Measurements from ENCODE around the gene KBTBD13.
A peak's percentile ranks its signal among the peaks of the same experiment; 100 is the strongest.
"Not testable (repeated sequence)": the region's sequence is repeated elsewhere in the genome, so short reads cannot be mapped to it uniquely, and the experiment has no call there.

Gene KBTBD13

GRCh38 chr15:65089206-65089824 is 12.8 kb downstream of the KBTBD13 start:
- no peak for DNase-seq

- no peak for DNase-seq
Observed at GRCh38 chr15:65091946-65092770, 15.6 kb downstream of the KBTBD13 start.

- no peak for DNase-seq
Observed at GRCh38 chr15:65092911-65093792, 16.6 kb downstream of the KBTBD13 start.

- DNase-seq = not testable (repeated sequence)
Observed at GRCh38 chr15:65093793-65094170, 17.2 kb downstream of the KBTBD13 start.

GRCh38 chr15:65094294-65094995 is 17.9 kb downstream of the KBTBD13 start:
- no peak for DNase-seq

DNA sequence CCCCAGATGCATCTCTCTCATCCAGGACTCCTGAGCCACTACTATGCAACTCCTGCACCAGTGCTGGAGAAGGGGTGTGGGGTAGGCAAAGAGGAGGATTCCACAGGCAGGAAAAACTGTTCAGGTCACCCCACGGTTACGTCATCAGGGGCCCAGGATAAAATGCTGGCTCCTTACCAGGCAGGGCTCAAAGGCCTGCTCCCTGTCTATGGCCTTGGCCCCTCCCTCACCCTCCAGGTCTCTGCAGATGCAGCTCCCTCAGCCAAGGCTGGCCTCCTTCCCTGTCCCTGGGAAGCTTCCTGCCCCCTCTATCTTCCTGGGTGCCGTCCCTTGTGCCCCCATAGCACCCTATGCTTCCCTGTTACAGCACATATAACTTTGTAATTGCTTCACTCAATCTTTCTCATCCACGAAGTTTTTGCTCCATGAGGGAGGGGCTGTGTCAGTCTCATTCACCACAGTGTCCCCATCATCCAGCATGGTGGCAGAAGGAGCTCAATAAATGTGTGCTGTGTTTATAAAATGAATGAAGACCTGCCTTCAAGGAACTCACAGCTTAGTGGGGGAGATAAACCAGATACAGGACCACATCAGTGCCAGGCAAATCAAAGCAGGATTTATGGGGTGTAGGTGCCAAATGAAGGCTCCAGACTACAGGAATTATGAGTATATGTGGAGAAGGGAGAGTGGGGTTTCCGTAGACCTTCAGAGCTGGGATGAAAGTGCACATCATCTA is 18.6 kb downstream of the KBTBD13 start:
- DNase-seq = no peak

DNA sequence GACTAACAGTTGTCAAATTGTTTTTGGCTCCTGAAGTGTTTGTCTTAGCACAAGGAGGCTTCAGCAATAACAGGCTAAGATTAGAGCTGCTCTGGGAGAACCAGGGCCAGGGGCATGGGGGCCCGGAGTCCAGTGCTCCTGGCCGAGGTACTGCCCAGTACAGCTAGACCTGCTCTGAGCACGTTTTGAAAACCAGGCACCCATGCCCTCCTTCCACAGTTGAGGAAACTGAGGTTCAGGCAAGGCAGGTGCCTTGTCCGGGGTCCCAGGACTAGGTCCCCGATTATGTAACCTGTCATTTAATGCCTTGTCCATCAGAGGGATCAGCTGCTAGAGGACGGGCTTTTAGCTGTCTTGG is 19.2 kb downstream of the KBTBD13 start:
- no peak for DNase-seq

DNA sequence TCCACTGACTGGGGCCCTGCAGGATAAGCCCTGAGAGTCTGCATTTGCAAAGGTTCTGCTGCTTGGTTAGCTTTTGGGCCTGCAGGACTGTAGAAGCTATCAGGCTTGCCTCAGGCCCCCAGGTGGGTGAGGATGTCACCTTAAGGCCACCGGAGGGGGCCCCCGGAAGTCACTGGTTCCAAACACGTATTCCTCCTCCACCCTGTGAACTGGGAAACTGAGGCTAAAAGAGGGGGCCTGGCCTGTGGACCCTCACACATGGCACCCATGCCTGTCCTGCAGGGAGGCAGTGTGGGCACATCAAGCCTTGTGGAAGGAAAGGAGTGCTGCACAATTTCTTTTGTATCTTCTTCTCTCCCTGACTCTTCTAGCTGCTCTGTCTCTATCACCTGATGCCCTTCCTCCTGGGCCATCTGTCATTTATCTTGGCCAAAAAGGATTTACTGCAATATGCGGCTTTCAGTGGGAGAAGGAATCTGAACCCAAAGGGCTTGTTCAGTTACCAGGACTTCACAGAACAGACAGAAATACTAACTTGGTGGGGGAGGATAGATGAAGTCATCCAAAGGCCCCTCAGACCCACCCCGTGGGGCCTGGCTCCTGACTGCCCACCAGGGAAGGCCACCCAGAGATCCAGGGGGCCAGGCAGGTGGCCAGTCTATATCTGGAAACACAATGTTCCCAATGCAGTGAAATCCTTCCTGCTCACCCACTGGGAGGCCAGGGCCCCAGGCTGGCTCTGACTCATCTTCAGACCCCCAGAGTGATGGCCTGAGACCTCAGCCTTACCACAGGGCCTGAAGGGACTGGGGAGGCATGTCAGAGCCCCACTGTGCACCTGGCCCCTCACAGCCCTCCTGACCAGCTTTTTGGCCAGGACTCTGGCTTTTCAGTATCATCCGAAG is 20.2 kb downstream of the KBTBD13 start:
- DNase-seq = no peak

GRCh38 chr15:65097651-65098263 is 21.2 kb downstream of the KBTBD13 start:
- no peak for DNase-seq

DNA sequence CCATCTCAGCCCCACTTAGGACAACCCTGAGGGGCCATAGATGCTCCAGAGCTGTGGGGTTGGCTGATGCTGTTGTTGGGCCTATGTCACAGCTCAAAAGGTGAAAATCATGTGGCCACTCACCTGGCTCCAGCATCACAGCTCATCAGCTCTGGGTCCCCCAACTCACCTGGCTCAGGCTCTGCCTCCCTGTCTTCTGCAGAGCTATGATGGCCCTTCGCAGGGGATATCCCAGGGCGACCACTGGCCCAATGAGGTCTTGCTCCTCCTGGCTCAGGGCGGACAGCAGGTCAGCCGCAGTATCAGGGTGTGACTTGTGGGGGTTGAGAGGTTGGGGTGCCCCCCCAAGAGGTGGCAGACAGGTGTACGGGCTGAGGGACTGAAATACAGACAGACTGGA is 22.8 kb downstream of the KBTBD13 start:
- DNase-seq = no peak

- not testable (repeated sequence) for DNase-seq
Observed at GRCh38 chr15:65099801-65100200, 23.3 kb downstream of the KBTBD13 start.

GRCh38 chr15:65100442-65100841 is 23.9 kb downstream of the KBTBD13 start:
- DNase-seq = no peak

DNA sequence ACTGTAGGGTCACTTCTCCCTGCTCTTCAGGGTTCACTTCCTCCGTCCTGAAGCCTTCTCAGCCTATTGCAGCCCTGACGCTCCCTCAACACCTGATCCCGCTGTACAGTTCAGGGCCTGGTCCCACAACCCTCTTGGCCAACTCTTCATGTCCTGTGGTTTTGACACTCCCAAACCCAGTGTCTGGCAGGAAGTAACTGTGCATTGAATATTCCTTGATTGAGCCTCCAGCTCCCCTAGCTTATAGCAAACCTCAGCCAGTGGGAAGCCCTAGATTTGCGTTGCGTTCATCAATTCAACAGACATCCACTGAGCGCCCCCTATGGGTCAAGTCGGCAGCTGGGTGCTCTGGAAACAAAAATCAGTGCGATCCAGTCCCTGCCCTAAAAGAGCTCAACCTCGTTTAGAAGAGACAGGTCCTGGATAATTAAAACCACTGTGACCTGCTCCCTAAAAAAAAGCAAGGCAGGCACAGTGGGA is 24.9 kb downstream of the KBTBD13 start:
- peak; percentile 40 for DNase-seq

- DNase-seq = no peak
Observed at GRCh38 chr15:65101891-65102708, 25.6 kb downstream of the KBTBD13 start.

DNA sequence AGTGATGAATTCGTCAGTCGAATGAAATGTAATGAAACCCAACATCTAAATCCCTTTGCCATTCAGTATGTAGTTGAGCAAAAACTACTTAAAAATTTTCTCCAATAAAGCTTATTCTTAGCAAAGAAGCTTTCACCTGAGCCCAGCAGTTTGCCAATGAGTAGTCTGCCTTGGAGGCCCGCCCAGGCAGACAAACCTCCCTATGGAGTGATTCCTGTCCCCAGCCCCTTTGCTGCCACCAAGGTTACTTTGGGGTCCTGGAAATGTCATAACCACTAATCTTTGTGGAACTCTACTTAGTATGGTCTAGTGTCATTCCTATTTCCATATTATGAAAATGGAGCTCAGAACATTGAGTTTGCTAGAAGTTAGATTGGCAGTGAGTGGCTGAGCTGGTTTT is 26.4 kb downstream of the KBTBD13 start:
- no peak for DNase-seq

- DNase-seq = no peak
Observed at GRCh38 chr15:65105038-65105437, 28.5 kb downstream of the KBTBD13 start.

DNA sequence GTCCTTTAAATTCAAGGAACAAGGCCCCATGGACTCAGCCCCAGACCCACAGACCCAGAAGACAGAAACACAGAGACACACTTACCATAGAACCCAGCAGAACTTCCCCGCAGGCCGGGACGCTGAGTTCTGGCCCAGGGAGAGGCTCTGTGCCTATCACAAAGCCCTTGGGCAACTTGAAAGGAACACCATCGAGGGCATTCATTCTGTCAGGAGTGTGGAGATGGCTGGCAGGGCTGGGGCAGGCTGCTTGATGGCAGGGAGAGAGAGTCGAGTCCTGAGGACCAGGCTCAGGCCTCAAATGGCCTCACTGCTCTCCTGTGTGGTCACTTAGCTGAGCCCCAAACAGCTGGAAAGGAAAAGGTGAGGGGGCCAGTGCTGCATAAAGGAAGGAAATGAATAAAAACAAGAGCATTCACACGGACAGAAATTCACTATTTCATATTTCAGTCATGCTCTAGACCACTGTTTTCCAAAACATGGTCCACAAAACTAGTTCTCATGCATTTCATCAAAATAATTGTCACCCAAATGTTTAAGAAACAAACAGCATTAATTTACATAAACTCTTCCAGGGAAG is 29.6 kb downstream of the KBTBD13 start:
- DNase-seq = no peak

GRCh38 chr15:65110676-65111292 is 34.2 kb downstream of the KBTBD13 start:
- DNase-seq = no peak

- DNase-seq = no peak
Observed at GRCh38 chr15:65115086-65115485, 38.5 kb downstream of the KBTBD13 start, which contains the start of gene UBAP1L. UBAP1L (minus strand) TSS chr15:65115200; CDS start chr15:65106215, 8,985 bp downstream.

Data from NCI-H146 (cell line).